Loucy (cell line): ENCODE data around the gene HSBP1L1.
"Not testable (repeated sequence)": the region's sequence is repeated elsewhere in the genome, so short reads cannot be mapped to it uniquely, and the experiment has no call there.

Source experiments
- H2AFZ ChIP-seq: fragments of 200-600 bp; sonication (generic); 2 replicates; pipeline ENCODE4 v1.6.0; 2016; ENCODE audit warnings: antibody characterized with exemption, mild to moderate bottlenecking, low read length, moderate library complexity
- H3F3A ChIP-seq: fragments of 200-600 bp; 2 replicates; pipeline ENCODE4 v1.6.0; 2016; ENCODE audit warnings: antibody characterized with exemption, low read depth, mild to moderate bottlenecking
- H3K27me3 ChIP-seq: fragments of 200-600 bp; sonication (generic); 2 replicates; pipeline ENCODE4 v1.6.1; 2014; ENCODE audit warnings: low read length, mild to moderate bottlenecking; ENCODE audit not compliant: insufficient read depth, poor library complexity, severe bottlenecking
- H3K36me3 ChIP-seq: fragments of 200-600 bp; sonication (generic); 2 replicates; pipeline ENCODE4 v1.6.1; 2016; ENCODE audit warnings: low read length; ENCODE audit not compliant: insufficient read depth
- H3K4me1 ChIP-seq: fragments of 200-600 bp; sonication (generic); 2 replicates; pipeline ENCODE4 v1.5.1; 2014; ENCODE audit warnings: low read length, mild to moderate bottlenecking; ENCODE audit not compliant: insufficient read depth, poor library complexity, severe bottlenecking
- H3K4me2 ChIP-seq: fragments of 200-600 bp; sonication (generic); 2 replicates; pipeline ENCODE4 v1.6.0; 2014; ENCODE audit warnings: antibody characterized with exemption, low read length, low read depth, mild to moderate bottlenecking; ENCODE audit not compliant: poor library complexity, severe bottlenecking
- H3K4me3 ChIP-seq: fragments of 200-600 bp; sonication (generic); 2 replicates; pipeline ENCODE4 v1.5.1; 2014; ENCODE audit warnings: low read length, mild to moderate bottlenecking, mixed read lengths; ENCODE audit not compliant: poor library complexity, severe bottlenecking
- H3K79me2 ChIP-seq: fragments of 200-600 bp; sonication (generic); 2 replicates; pipeline ENCODE4 v1.6.1; 2014; ENCODE audit warnings: low read length; ENCODE audit not compliant: insufficient read depth
- H3K9ac ChIP-seq: fragments of 200-600 bp; sonication (generic); 2 replicates; pipeline ENCODE4 v1.6.0; 2014; ENCODE audit warnings: mild to moderate bottlenecking, low read depth, low read length, moderate library complexity; ENCODE audit not compliant: poor library complexity, severe bottlenecking
- H3K9me2 ChIP-seq: fragments of 200-600 bp; sonication (generic); replicated peaks from 2 replicates; pipeline ENCODE4 v1.6.1; 2016; ENCODE audit warnings: low read depth, low read length, mixed read lengths
- H3K9me3 ChIP-seq: fragments of 200-600 bp; sonication (generic); 2 replicates; pipeline ENCODE4 v1.6.1; 2014; ENCODE audit warnings: mild to moderate bottlenecking, antibody characterized with exemption, low read length, low read depth; ENCODE audit not compliant: insufficient read depth
- H4K20me1 ChIP-seq: fragments of 200-600 bp; sonication (generic); 2 replicates; pipeline ENCODE4 v1.6.0; 2014; ENCODE audit warnings: antibody characterized with exemption, low read length, mild to moderate bottlenecking; ENCODE audit not compliant: insufficient read depth, poor library complexity, severe bottlenecking
- EZH2phosphoT487 ChIP-seq: fragments of 200-600 bp; IDR thresholded peaks from 2 replicates; pipeline ENCODE4 v1.6.1; 2018; ENCODE audit warnings: antibody characterized with exemption, mild to moderate bottlenecking, moderate library complexity, borderline replicate concordance
- TF ChIP-seq, protein P1 (sequence below): fragments of 200-600 bp; sonication (generic); conservative IDR thresholded peaks from 2 replicates; pipeline ENCODE4 v1.5.1; 2014; ENCODE audit warnings: mild to moderate bottlenecking, antibody characterized with exemption, low read length

HSBP1L1 gene

DNA sequence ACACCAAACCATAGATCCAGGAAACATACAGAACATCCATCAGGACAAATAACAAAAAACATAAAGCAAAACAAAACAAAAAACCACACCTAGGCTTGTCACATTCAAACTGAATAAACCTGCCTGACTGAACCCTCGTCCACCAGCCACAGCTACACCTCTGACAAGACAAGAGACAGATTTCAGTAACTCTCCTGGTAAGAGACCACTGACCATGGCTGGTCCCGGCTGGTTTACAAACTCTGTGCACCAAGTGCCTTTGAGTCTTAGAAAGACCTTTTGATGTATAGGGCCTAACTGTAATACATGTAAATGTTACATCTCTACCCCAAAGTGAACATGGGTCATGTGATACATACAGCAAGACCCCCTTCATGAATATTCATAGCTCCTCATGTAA is 8.2 kb upstream of the HSBP1L1 start:
- Histone ChIP-seq H3K9me2 (no peaks in the 10 kb centered on the region), H3K9me3 (no peaks in the 10 kb centered on the region), H3K27me3 (no peaks in the 10 kb centered on the region), H3K4me1 (peaks cover 15% of the 10 kb centered on the region), H3K36me3 (no peaks in the 10 kb centered on the region), H3K4me2 (no peak overlapping the region), H2AFZ (no peak overlapping the region), H4K20me1 (no peaks in the 10 kb centered on the region), H3K79me2 (no peaks in the 10 kb centered on the region; the same call in 1 of the 2 replicates), H3K9ac (no peak overlapping the region), H3F3A (no peaks in the 10 kb centered on the region; the same call in 1 of the 2 replicates), H3K4me3 (no peak overlapping the region)
- TF ChIP-seq EZH2phosphoT487, result no peak
- TF ChIP-seq, protein P1, sequence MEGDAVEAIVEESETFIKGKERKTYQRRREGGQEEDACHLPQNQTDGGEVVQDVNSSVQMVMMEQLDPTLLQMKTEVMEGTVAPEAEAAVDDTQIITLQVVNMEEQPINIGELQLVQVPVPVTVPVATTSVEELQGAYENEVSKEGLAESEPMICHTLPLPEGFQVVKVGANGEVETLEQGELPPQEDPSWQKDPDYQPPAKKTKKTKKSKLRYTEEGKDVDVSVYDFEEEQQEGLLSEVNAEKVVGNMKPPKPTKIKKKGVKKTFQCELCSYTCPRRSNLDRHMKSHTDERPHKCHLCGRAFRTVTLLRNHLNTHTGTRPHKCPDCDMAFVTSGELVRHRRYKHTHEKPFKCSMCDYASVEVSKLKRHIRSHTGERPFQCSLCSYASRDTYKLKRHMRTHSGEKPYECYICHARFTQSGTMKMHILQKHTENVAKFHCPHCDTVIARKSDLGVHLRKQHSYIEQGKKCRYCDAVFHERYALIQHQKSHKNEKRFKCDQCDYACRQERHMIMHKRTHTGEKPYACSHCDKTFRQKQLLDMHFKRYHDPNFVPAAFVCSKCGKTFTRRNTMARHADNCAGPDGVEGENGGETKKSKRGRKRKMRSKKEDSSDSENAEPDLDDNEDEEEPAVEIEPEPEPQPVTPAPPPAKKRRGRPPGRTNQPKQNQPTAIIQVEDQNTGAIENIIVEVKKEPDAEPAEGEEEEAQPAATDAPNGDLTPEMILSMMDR, result no peak

DNA sequence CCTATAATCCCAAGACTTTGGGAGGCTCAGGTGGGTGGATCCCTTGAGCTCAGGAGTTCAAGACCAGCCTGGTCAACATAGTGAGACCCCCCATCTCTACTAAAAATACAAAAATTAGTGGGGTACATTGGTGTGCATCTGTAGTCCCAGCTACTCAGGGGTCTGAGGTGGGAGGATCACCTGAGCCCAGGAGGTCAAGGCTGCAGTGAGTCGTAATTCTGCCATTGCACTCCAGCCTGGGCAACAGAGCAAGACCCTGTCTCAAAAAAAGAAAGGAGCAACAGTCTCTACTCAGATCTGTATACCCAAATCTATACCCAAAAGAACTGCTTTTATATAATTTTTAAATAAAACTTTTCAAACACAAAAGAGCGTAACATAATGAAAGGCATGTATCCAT is 5.5 kb upstream of the HSBP1L1 start:
- H3K9me2 ChIP-seq, result no peaks in the 10 kb centered on the region

DNA sequence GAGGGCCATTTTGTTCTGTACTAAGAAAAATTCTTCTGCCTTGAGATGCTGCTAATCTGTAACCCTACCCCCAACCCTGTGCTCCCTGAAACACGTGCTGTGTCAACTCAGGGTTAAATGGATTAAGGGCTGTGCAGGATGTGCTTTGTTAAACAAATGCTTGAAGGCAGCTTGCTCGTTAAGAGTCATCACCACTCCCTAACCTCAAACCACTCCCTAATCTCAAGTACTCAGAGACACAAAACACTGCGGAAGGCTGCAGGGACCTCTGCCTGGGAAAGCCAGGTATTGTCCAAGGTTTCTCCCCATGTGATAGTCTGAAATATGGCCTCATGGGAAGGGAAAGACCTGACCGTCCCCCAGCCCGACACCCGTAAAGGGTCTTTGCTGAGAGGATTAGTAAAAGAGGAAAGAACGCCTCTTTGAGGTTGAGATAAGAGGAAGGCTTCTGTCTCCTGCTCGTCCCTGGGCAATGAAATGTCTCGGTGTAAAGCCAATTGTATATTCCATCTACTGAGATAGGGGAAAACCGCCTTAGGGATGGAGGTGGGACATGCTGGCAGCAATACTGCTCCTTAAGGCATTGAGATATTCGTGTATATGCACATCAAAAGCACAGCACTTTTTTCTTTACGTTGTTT is 4.2 kb upstream of the HSBP1L1 start:
- H3K4me2 ChIP-seq, result not testable (repeated sequence)

More for the DNA sequence above, 5.5 kb upstream of the HSBP1L1 start:
- Histone ChIP-seq H3K36me3 (no peaks in the 10 kb centered on the region), H4K20me1 (no peaks in the 10 kb centered on the region), H3K4me3 (no peak overlapping the region), H3K27me3 (no peaks in the 10 kb centered on the region), H3K4me1 (peaks cover 15% of the 10 kb centered on the region), H3K4me2 (no peak overlapping the region), H3K79me2 (no peaks in the 10 kb centered on the region), H3F3A (no peaks in the 10 kb centered on the region), H3K9ac (no peak overlapping the region), H3K9me3 (no peaks in the 10 kb centered on the region), H2AFZ (no peak overlapping the region)
- TF ChIP-seq, protein P1, result no peak
- TF ChIP-seq EZH2phosphoT487, result no peak

DNA sequence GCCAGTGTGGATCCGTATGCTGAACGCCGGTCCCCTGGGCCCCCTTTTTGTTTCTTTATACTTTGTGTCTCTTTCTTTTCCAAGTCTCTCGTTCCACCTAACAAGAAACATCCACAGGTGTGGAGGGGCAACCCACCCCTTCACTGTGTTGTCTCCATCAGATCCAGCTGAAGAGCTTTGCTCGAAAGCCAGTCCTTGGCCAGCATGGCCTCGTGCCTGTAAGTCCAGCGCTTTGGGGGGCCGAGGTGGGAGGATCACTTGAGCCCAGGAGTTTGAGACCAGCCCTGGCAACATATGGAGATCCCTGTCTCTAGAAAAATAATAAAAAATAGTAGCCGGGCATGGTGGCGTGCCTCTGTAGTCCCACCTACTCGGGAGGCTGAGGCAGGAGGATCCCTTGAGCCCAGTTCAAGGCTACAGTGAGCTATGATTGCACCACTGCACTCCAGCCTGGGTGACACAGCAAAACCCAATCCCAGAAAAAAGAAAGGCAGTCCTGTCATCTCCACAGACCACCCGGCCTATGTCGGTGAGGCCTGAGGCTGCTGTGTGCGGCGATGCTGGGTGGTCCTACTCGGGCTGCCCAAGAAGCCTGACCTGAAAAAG is 3.4 kb upstream of the HSBP1L1 start:
- Histone ChIP-seq H3K9me2 (no peaks in the 10 kb centered on the region), H2AFZ (no peak overlapping the region), H3K4me3 (no peak overlapping the region), H3K9me3 (no peaks in the 10 kb centered on the region), H3K36me3 (no peaks in the 10 kb centered on the region), H3K4me2 (no peak overlapping the region), H3K27me3 (no peaks in the 10 kb centered on the region), H3K9ac (no peak overlapping the region), H3K4me1 (peaks cover 14% of the 10 kb centered on the region), H3F3A (no peaks in the 10 kb centered on the region), H3K79me2 (no peaks in the 10 kb centered on the region), H4K20me1 (no peaks in the 10 kb centered on the region)
- TF ChIP-seq, protein P1, result no peak

More for the DNA sequence above, 4.2 kb upstream of the HSBP1L1 start:
- not testable (repeated sequence) for H3K79me2 ChIP-seq, H2AFZ ChIP-seq, H3K9me3 ChIP-seq, H3K27me3 ChIP-seq, H3K9ac ChIP-seq, H3K36me3 ChIP-seq, H4K20me1 ChIP-seq, H3K9me2 ChIP-seq, H3F3A ChIP-seq, H3K4me3 ChIP-seq
- H3K4me1 ChIP-seq, result peaks cover 13% of the 10 kb centered on the region
